Spleen (tissue), 11 donors: Measurements from ENCODE around the gene SLC45A3. TPM values are rescaled to one million over a fixed set of nuclear protein-coding genes. Genes with fewer than 3 reads are reported as not detected.

Experiments
- DNase-seq: peaks from one replicate; pipeline ENCODE4 v3.0.0-alpha.2; 2020
- H3K27ac ChIP-seq, 8 donors: fragments of 200-600 bp; sonication (generic) in 7 of 8; 1 replicate in 4 of 8; 2 replicates in 4 of 8; pipeline versions ENCODE4 v1.5.0 to v1.8.0; 2016 to 2021; ENCODE audit warnings: inconsistent platforms in 4 of 8, mild to moderate bottlenecking in 4 of 8, moderate library complexity in 1 of 8
- H3K27me3 ChIP-seq, 7 donors: fragments of 200-600 bp; sonication (generic) in 6 of 7; replicated peaks in 1 of 7; 1 replicate in 4 of 7; 2 replicates in 3 of 7; pipeline versions ENCODE4 v1.5.0 to v1.8.0; 2016 to 2021; ENCODE audit warnings: inconsistent platforms in 3 of 7, mild to moderate bottlenecking in 1 of 7
- H3K36me3 ChIP-seq, 6 donors: fragments of 200-600 bp; sonication (generic) in 5 of 6; 1 replicate in 4 of 6; 2 replicates in 2 of 6; pipeline versions ENCODE4 v1.5.0 to v1.8.0; 2016 to 2021; ENCODE audit warnings: inconsistent platforms in 2 of 6
- H3K4me1 ChIP-seq, 6 donors: fragments of 200-600 bp; sonication (generic) in 5 of 6; 1 replicate in 3 of 6; 2 replicates in 3 of 6; pipeline versions ENCODE4 v1.5.0 to v1.8.0; 2016 to 2021; ENCODE audit warnings: inconsistent platforms in 3 of 6
- H3K4me3 ChIP-seq, 8 donors: fragments of 200-600 bp; sonication (generic) in 7 of 8; 1 replicate in 4 of 8; 2 replicates in 4 of 8; pipeline versions ENCODE4 v1.5.0 to v1.8.0; 2016 to 2021; ENCODE audit warnings: inconsistent platforms in 4 of 8, mild to moderate bottlenecking in 4 of 8, moderate library complexity in 2 of 8
- H3K9me3 ChIP-seq, 8 donors: fragments of 200-600 bp; sonication (generic) in 7 of 8; 1 replicate in 4 of 8; 2 replicates in 4 of 8; pipeline versions ENCODE4 v1.5.0 to v1.8.0; 2016 to 2021; ENCODE audit warnings: inconsistent platforms in 4 of 8
- POLR2A ChIP-seq, 3 donors: fragments of 450-650 bp; IDR thresholded peaks; one replicate each; pipeline ENCODE4 v1.5.1; 2017; ENCODE audit warnings: antibody characterized with exemption in 3 of 3, mild to moderate bottlenecking in 1 of 3
- POLR2AphosphoS5 ChIP-seq, 3 donors: sonication (generic); formaldehyde crosslinking; IDR thresholded peaks; one replicate each; pipeline ENCODE4 v1.5.1; 2017; ENCODE audit warnings: antibody characterized with exemption in 3 of 3
- WGBS, 5 donors: extraction: QIAGEN DNeasy Blood & Tissue Kit in 3 of 5; methylation state at CpG; one replicate each; pipeline versions ENCODE4 v1.1.5 to v1.1.7; 2013 to 2018; 5-methylcytosine and 5-hydroxymethylcytosine counted together
- intact Hi-C: fragments of 100-400 bp; cut with DNase I; formaldehyde crosslinking; loops from one replicate; pipeline ENCODE4 v1.15.0; 2023; ENCODE audit warnings: low total_unique reads
- polyA plus RNA-seq, 3 donors: library from polyadenylated mRNA; stranded (reverse); fragments of 200-250 nt; gene quantifications; one replicate each; pipeline ENCODE4 v1.2.1, GENCODE V29; 2013
- total RNA-seq, 7 donors: library from RNA; depleted of rRNA in 3 of 7; stranded (reverse); fragments of >200 nt in 3 of 7; fragmentation: NEBNext Ultra II Directional in 4 of 7; extraction: Animal tissue kit (Norgen Biotek cat#: 25700) in 4 of 7; gene quantifications; one replicate each; pipeline versions ENCODE4 v1.1.0 to v1.2.1, GENCODE V29; 2016 to 2021
- TF ChIP-seq, protein P1 (sequence below), 11 experiments: fragments of 200-600 bp in 7 of 11; fragments of 450-650 bp in 4 of 11; sonication (generic) in 4 of 11; IDR thresholded peaks in 8 of 11; conservative IDR thresholded peaks in 3 of 11; 1 replicate in 7 of 11; 2 replicates in 4 of 11; pipeline versions ENCODE4 v1.4.0 to v1.8.0; 2016 to 2021; ENCODE audit warnings: antibody characterized with exemption in 11 of 11, inconsistent platforms in 4 of 11, mild to moderate bottlenecking in 1 of 11
- donor health status: healthy with polysubstance abuse.
- donor health status: DM: no; HTN: no; CAD: no; lungs with moderate emphysema.
- donor health status: DM: no; HTN: no; CAD: no.
- donor health status: Bipolar disorder and iron deficiency.
- donor health status: healthy.
- donor health status: DM: no; HTN: no; CAD: no.
- donor health status: DM: yes; HTN: yes; CAD: no.

Gene SLC45A3
- total and polyA plus RNA-seq, 10 donors, result 16.8 to 43.7 (median 31.5) TPM

DNA sequence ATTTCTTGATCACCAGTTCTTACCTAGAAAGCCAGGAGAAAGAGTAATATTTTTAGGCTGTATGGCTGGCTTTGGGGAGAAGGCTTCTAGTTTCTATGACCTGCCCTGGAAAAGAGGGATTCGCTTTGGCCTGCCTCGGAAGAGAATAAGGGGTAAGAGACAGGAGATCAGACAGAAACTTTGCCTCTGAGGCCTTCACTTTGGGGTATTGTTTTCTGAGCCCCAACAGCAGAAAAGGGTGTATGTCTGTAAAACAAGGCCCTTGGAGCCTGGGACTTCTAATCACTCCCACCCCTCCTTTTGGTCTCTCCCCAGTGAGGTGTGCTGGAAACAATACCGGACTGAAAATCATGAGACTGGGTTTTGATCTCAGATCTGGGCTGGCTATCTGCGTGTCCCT lies 5.1 kb downstream of the SLC45A3 start:
- intact Hi-C loops, result no loop called here
- Histone ChIP-seq H3K27me3 (peaks cover 0 to 14% (median 3%) of the 10 kb centered on the region in 7 donors), H3K9me3 (no peaks in the 10 kb centered on the region), H3K27ac (peak overlapping the region in 3 of 8 donors; percentile 20 to 78 (median 50)), H3K36me3 (no peaks in the 10 kb centered on the region), H3K4me1 (peaks cover 16 to 95% (median 57%) of the 10 kb centered on the region in 6 donors), H3K4me3 (no peak overlapping the region)
- TF ChIP-seq POLR2AphosphoS5 (IDR thresholded peaks at IDR 0.05) (no peak), POLR2A (IDR thresholded peaks at IDR 0.05) (no peak)
- TF ChIP-seq, protein P1, sequence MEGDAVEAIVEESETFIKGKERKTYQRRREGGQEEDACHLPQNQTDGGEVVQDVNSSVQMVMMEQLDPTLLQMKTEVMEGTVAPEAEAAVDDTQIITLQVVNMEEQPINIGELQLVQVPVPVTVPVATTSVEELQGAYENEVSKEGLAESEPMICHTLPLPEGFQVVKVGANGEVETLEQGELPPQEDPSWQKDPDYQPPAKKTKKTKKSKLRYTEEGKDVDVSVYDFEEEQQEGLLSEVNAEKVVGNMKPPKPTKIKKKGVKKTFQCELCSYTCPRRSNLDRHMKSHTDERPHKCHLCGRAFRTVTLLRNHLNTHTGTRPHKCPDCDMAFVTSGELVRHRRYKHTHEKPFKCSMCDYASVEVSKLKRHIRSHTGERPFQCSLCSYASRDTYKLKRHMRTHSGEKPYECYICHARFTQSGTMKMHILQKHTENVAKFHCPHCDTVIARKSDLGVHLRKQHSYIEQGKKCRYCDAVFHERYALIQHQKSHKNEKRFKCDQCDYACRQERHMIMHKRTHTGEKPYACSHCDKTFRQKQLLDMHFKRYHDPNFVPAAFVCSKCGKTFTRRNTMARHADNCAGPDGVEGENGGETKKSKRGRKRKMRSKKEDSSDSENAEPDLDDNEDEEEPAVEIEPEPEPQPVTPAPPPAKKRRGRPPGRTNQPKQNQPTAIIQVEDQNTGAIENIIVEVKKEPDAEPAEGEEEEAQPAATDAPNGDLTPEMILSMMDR (IDR thresholded peaks at IDR 0.05 in 8 of 11, conservative IDR thresholded peaks at IDR 0.05 in 3 of 11), result no peak
- DNase-seq, result no peak
- WGBS, 5 donors, result 93 to 97% (median 96%) methylated on average over 4 of the region's 4 CpGs

DNA sequence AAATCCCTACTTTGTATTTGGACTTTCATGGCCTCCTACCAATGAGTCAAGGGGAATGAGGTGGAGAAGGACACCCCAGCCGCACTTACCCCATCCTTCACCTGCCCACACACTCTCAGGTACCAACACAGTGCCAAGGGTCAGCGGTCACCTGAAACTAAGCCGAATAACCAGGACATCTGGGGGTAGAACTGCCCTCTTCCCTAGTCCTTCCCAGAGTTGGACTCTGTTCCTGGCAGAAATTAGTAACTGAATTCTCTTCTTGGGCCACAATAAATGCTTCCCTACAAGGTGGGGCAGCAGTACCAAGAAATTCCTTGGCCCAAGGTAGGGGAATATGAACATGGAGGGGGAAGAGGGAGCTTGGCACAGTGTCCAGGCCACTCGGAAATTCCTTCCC lies 7.3 kb downstream of the SLC45A3 start:
- 66 to 91% (median 84%) methylated on average over 4 of the region's 4 CpGs for WGBS, 5 donors
- DNase-seq, result no peak

DNA sequence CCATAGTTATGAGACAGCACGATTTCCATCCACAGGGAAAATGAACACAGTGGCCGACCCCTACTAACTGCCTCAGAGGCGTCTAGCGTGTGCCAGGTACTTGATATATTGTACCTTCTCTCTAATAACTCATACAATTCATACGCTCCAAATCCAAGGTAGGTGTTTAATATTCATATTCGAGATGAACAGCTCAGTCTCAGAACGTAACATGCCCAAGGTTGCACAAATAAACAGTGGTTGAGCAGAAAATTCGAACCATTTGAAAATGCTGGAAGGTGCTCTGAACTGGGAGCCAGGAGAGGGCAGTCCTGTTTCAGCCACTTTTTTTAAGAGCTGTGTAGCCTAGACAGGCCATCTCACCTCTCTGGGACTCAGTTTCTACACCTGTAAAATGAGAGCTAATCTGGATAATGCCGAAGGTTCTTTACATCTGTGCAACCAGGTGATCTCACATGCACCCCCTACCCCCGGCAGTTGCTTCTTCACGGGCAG lies 7.9 kb downstream of the SLC45A3 start:
- Histone ChIP-seq H3K4me1 (peaks cover 16 to 97% (median 64%) of the 10 kb centered on the region in 6 donors), H3K27ac (peak overlapping the region in 4 of 8 donors; percentile 10 to 26 (median 22)), H3K27me3 (peaks cover 0 to 8% (median 0%) of the 10 kb centered on the region in 7 donors), H3K36me3 (no peaks in the 10 kb centered on the region), H3K4me3 (no peak overlapping the region), H3K9me3 (no peaks in the 10 kb centered on the region)
- TF ChIP-seq, protein P1 (IDR thresholded peaks at IDR 0.05 in 8 of 11, conservative IDR thresholded peaks at IDR 0.05 in 3 of 11), result no peak
- TF ChIP-seq POLR2AphosphoS5 (IDR thresholded peaks at IDR 0.05), result no peak
- TF ChIP-seq POLR2A (IDR thresholded peaks at IDR 0.05), result no peak
- intact Hi-C loops, result no loop called here
- 82 to 89% (median 85%) methylated on average over 11 of the region's 11 CpGs for WGBS, 5 donors
- no peak for DNase-seq

More for the DNA sequence above, 7.3 kb downstream of the SLC45A3 start:
- peak overlapping the region in 3 of 8 donors; percentile 9 to 25 (median 18) for H3K27ac ChIP-seq
- no peaks in the 10 kb centered on the region for H3K9me3 ChIP-seq
- H3K4me3 ChIP-seq, result no peak overlapping the region
- H3K36me3 ChIP-seq, result no peaks in the 10 kb centered on the region
- peaks cover 13 to 97% (median 63%) of the 10 kb centered on the region in 6 donors for H3K4me1 ChIP-seq
- intact Hi-C loops, result no loop called here
- peaks cover 0 to 8% (median 0%) of the 10 kb centered on the region in 7 donors for H3K27me3 ChIP-seq
- TF ChIP-seq POLR2AphosphoS5 (IDR thresholded peaks at IDR 0.05), result no peak
- no peak for TF ChIP-seq POLR2A (IDR thresholded peaks at IDR 0.05)
- TF ChIP-seq, protein P1 (IDR thresholded peaks at IDR 0.05 in 8 of 11, conservative IDR thresholded peaks at IDR 0.05 in 3 of 11), result no peak

DNA sequence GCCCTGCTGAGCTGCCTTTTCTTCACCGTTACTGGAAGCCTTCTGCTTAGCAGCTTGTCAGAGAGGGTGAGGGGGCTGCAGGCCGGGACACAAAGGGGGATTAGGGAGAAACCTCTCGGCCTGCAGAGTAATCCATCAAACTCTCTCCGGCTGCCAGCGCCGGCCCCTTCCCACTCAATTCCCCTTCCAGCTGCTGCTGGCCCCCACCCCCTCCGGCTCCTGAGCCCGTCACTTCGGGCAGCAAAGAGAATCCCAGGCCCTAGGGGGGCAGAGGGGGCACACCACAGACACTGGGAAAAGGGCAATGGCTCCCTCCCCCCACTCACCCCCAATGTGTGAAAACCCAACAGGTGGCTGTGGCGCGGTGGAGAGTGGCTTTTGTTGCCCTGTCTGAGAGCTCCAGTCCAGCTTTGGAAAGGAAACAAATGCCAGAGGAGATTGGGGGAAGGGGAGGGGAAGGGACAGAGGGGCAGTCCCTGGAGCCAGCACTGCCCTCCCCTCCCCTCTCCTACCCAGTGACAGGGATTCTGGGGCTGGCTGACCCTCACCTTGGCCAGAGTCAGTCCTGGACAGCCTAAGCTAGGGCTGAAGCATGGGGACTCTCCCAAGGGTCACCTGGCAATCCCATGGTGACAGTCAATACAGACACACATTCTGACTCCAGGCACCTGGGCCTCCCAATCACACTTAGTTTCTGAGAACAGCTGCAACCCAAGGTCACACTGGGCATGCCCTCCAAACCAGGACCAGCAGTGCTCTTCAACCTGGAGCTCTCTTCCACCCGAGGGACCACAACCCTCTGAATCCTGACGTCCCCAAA lies 9.5 kb downstream of the SLC45A3 start:
- 71 to 90% (median 83%) methylated on average over 10 to 13 of the region's 13 CpGs for whole genome bisulfite sequencing, 5 donors
- intact Hi-C loops, result no loop called here
- Histone ChIP-seq H3K9me3 (no peaks in the 10 kb centered on the region), H3K27ac (peak overlapping the region in 7 of 8 donors; percentile 19 to 82 (median 76)), H3K4me3 (peak overlapping the region in 1 of 8 donors; percentile 54), H3K36me3 (no peaks in the 10 kb centered on the region), H3K4me1 (peaks cover 24 to 97% (median 70%) of the 10 kb centered on the region in 6 donors), H3K27me3 (peaks cover 0 to 8% (median 0%) of the 10 kb centered on the region in 7 donors)
- DNase-seq, result no peak
- TF ChIP-seq POLR2AphosphoS5 (IDR thresholded peaks at IDR 0.05) (no peak), POLR2A (IDR thresholded peaks at IDR 0.05) (no peak)
- TF ChIP-seq, protein P1 (IDR thresholded peaks at IDR 0.05 in 8 of 11, conservative IDR thresholded peaks at IDR 0.05 in 3 of 11), result no peak
